H1 (cell line): ENCODE results near the gene UNK. TPM values are rescaled to one million over a fixed set of nuclear protein-coding genes. Genes with fewer than 3 reads are reported as not detected.

Experiments used
- CTCF ChIA-PET: fragments of 300-600 bp; sonication (Branson Sonifier 250); formaldehyde crosslinking; loops from one replicate; lab custom pipeline; 2021; ENCODE audit not compliant: partially characterized antibody; lab: Charles Lee
- POLR2A ChIA-PET: fragments of 300-600 bp; sonication (Branson Sonifier 250); formaldehyde crosslinking; loops from one replicate; lab custom pipeline; 2021; ENCODE audit warnings: inconsistent platforms; ENCODE audit not compliant: partially characterized antibody; lab: Charles Lee
- DNase-seq, 2 experiments: peaks; one replicate each; pipeline versions ENCODE4 v3.0.0 to v3.0.0-alpha.2; 2010 to 2022; ENCODE audit warnings: low spot score in 2 of 2, low read depth in 1 of 2, mixed read lengths in 1 of 2
- FAIRE-seq: peaks from 2 replicates; lab custom pipeline; 2011; peaks lifted over from hg19 to GRCh38; lab: Jason Lieb, UNC
- H2AFZ ChIP-seq: 2 replicates; pipeline ENCODE4 v1.8.1; 2012; ENCODE audit warnings: low read length, inconsistent platforms
- H2AK5ac ChIP-seq: 2 replicates; pipeline ENCODE4 v1.6.1; 2013; ENCODE audit warnings: low read depth, low read length
- H2BK120ac ChIP-seq: replicated peaks from 2 replicates; pipeline ENCODE3; 2013; ENCODE audit warnings: low read depth, low read length, inconsistent platforms
- H2BK12ac ChIP-seq: 2 replicates; pipeline ENCODE4 v1.6.1; 2013; ENCODE audit warnings: low read depth, low read length
- H2BK15ac ChIP-seq: 2 replicates; pipeline ENCODE4 v1.6.1; 2013; ENCODE audit warnings: low read length
- H2BK20ac ChIP-seq: 2 replicates; pipeline ENCODE4 v1.6.1; 2013; ENCODE audit warnings: low read length
- H2BK5ac ChIP-seq: 2 replicates; pipeline ENCODE4 v1.6.1; 2013; ENCODE audit warnings: low read depth, low read length
- H3K14ac ChIP-seq: 2 replicates; pipeline ENCODE4 v1.6.1; 2013; ENCODE audit warnings: inconsistent platforms; ENCODE audit not compliant: insufficient read length
- H3K18ac ChIP-seq: 2 replicates; pipeline ENCODE4 v1.6.1; 2013; ENCODE audit warnings: low read length; ENCODE audit errors: extremely low read depth
- H3K23ac ChIP-seq: 2 replicates; pipeline ENCODE4 v1.6.1; 2013; ENCODE audit warnings: inconsistent platforms; ENCODE audit not compliant: insufficient read length
- H3K23me2 ChIP-seq: 2 replicates; pipeline ENCODE4 v1.6.1; 2013; ENCODE audit warnings: low read depth, low read length
- H3K27ac ChIP-seq: 2 replicates; pipeline ENCODE4 v1.6.1; 2011; ENCODE audit warnings: low read depth, low read length, inconsistent platforms
- H3K27me3 ChIP-seq, 4 experiments: replicated peaks in 1 of 4; 1 replicate in 1 of 4; 2 replicates in 3 of 4; pipeline versions ENCODE4 v1.6.1 to v1.8.1; 2011 to 2013; ENCODE audit warnings: low read length in 3 of 4, mild to moderate bottlenecking in 3 of 4, inconsistent platforms in 2 of 4, mixed read lengths in 2 of 4, moderate library complexity in 1 of 4; ENCODE audit not compliant: control insufficient read depth in 3 of 4, insufficient read depth in 3 of 4; ENCODE audit errors: extremely low read depth in 1 of 4
- H3K36me3 ChIP-seq, 4 experiments: 2 replicates each; pipeline versions ENCODE4 v1.6.1 to v1.8.1; 2011 to 2013; ENCODE audit warnings: mild to moderate bottlenecking in 4 of 4, low read length in 3 of 4, moderate library complexity in 2 of 4, control low read depth in 1 of 4, inconsistent platforms in 1 of 4; ENCODE audit not compliant: insufficient read depth in 4 of 4, control insufficient read depth in 2 of 4
- H3K4ac ChIP-seq: replicated peaks from 2 replicates; pipeline ENCODE3; 2013; ENCODE audit warnings: low read length, low read depth, mixed read lengths, inconsistent platforms; ENCODE audit not compliant: insufficient read length
- H3K4me1 ChIP-seq, 4 experiments: replicated peaks in 1 of 4; 1 replicate in 1 of 4; 2 replicates in 3 of 4; pipeline versions ENCODE4 v1.6.1 to v1.8.1; 2011 to 2013; ENCODE audit warnings: low read length in 3 of 4, inconsistent platforms in 2 of 4, mixed read lengths in 1 of 4; ENCODE audit not compliant: insufficient read depth in 4 of 4, control insufficient read depth in 3 of 4
- H3K4me2 ChIP-seq, 2 experiments: 2 replicates each; pipeline versions ENCODE4 v1.6.1 to v1.8.1; 2011 to 2013; ENCODE audit warnings: low read depth in 2 of 2, low read length in 2 of 2, control low read depth in 1 of 2, inconsistent platforms in 1 of 2, mild to moderate bottlenecking in 1 of 2; ENCODE audit not compliant: insufficient read depth in 1 of 2
- H3K4me3 ChIP-seq, 4 experiments: fragments of 200-600, 300-600 bp in 1 of 4; sonication (generic), shearing (Covaris generic), sonication (Bioruptor Twin) in 1 of 4; 2 replicates each; pipeline versions ENCODE4 v1.5.1 to v1.8.1; 2011 to 2016; ENCODE audit warnings: low read length in 4 of 4, low read depth in 3 of 4, control low read depth in 2 of 4, inconsistent platforms in 2 of 4, mild to moderate bottlenecking in 2 of 4, mixed read lengths in 1 of 4, moderate library complexity in 1 of 4; ENCODE audit not compliant: insufficient read depth in 2 of 4; ENCODE audit errors: extremely low read depth in 1 of 4
- H3K56ac ChIP-seq: replicated peaks from 2 replicates; pipeline ENCODE3; 2013; ENCODE audit warnings: low read depth, mild to moderate bottlenecking, mixed read lengths, low read length, inconsistent platforms; ENCODE audit not compliant: insufficient read length
- H3K79me1 ChIP-seq: 2 replicates; pipeline ENCODE4 v1.6.1; 2013; ENCODE audit warnings: low read depth, low read length, control low read depth
- H3K79me2 ChIP-seq, 2 experiments: 2 replicates each; pipeline versions ENCODE4 v1.6.1 to v1.8.1; 2012 to 2013; ENCODE audit warnings: low read length in 2 of 2, mild to moderate bottlenecking in 2 of 2, inconsistent platforms in 1 of 2; ENCODE audit not compliant: insufficient read depth in 2 of 2, control insufficient read depth in 1 of 2
- H3K9ac ChIP-seq, 4 experiments: replicated peaks in 1 of 4; 1 replicate in 1 of 4; 2 replicates in 3 of 4; pipeline versions ENCODE4 v1.6.1 to v1.8.1; 2011 to 2013; ENCODE audit warnings: low read depth in 3 of 4, low read length in 3 of 4, control low read depth in 2 of 4, mild to moderate bottlenecking in 2 of 4, moderate library complexity in 2 of 4, inconsistent platforms in 1 of 4; ENCODE audit errors: extremely low read depth in 1 of 4
- H3K9me3 ChIP-seq, 2 experiments: 2 replicates each; pipeline versions ENCODE4 v1.6.1 to v1.8.1; 2012 to 2013; ENCODE audit warnings: mild to moderate bottlenecking in 2 of 2, moderate library complexity in 2 of 2, control low read depth in 1 of 2, inconsistent platforms in 1 of 2, low read depth in 1 of 2, low read length in 1 of 2, mixed read lengths in 1 of 2; ENCODE audit not compliant: insufficient read depth in 2 of 2
- H4K20me1 ChIP-seq, 2 experiments: replicated peaks in 1 of 2; 2 replicates each; pipeline versions ENCODE3 to v1.8.1; 2011 to 2013; ENCODE audit warnings: inconsistent platforms in 2 of 2, low read length in 2 of 2, mild to moderate bottlenecking in 1 of 2; ENCODE audit not compliant: insufficient read depth in 2 of 2, control insufficient read depth in 1 of 2
- H4K5ac ChIP-seq: 2 replicates; pipeline ENCODE4 v1.6.1; 2013; ENCODE audit warnings: low read length, low read depth, mixed read lengths, inconsistent platforms; ENCODE audit not compliant: insufficient read length
- H4K8ac ChIP-seq: 2 replicates; pipeline ENCODE4 v1.8.0; 2013; ENCODE audit warnings: mild to moderate bottlenecking, moderate library complexity, low read length, inconsistent platforms; ENCODE audit not compliant: insufficient read depth; ENCODE audit errors: extremely low read depth
- H4K91ac ChIP-seq: replicated peaks from 2 replicates; pipeline ENCODE3; 2013; ENCODE audit warnings: low read length, mixed read lengths, inconsistent platforms; ENCODE audit not compliant: insufficient read length
- EGR1 ChIP-seq: IDR thresholded peaks from 2 replicates; pipeline ENCODE4 v1.6.1; 2011; ENCODE audit warnings: low read depth, low read length, borderline replicate concordance
- SIN3A ChIP-seq, 2 experiments: IDR thresholded peaks in 1 of 2; conservative IDR thresholded peaks in 1 of 2; 2 replicates each; pipeline ENCODE4 v1.6.1; 2011 to 2012; ENCODE audit warnings: low read length in 2 of 2, improper control_type of control experiment in 1 of 2, low read depth in 1 of 2, mild to moderate bottlenecking in 1 of 2
- SIRT6 ChIP-seq: IDR thresholded peaks from one replicate; pipeline ENCODE4 v1.7.1; 2012; ENCODE audit warnings: low read length, inconsistent platforms
- SP1 ChIP-seq: IDR thresholded peaks from 2 replicates; pipeline ENCODE4 v1.6.1; 2011; ENCODE audit warnings: low read depth, low read length
- SP4 ChIP-seq: IDR thresholded peaks from 2 replicates; pipeline ENCODE4 v1.6.1; 2012; ENCODE audit warnings: low read length, inconsistent platforms
- SRF ChIP-seq: IDR thresholded peaks from 2 replicates; pipeline ENCODE4 v1.6.1; 2011; ENCODE audit warnings: mild to moderate bottlenecking, low read depth, low read length, moderate library complexity
- TBP ChIP-seq: IDR thresholded peaks from 2 replicates; pipeline ENCODE4 v1.6.1; 2011; ENCODE audit warnings: low read depth, low read length, improper control_type of control experiment
- TEAD4 ChIP-seq: IDR thresholded peaks from 2 replicates; pipeline ENCODE4 v1.6.1; 2012; ENCODE audit warnings: low read depth, low read length, inconsistent platforms, mixed read lengths
- WGBS, 2 experiments: shearing (Covaris generic) in 1 of 2; methylation state at CpG; one replicate each; pipeline versions ENCODE4 v1.1.6 to v1.1.7; 2013 to 2015; ENCODE audit warnings: low lambda C conversion rate in 2 of 2, mixed read lengths in 2 of 2, inconsistent platforms in 1 of 2, low coverage in 1 of 2, missing lambda C conversion rate in 1 of 2; ENCODE audit not compliant: insufficient replicate concordance in 2 of 2, insufficient coverage in 1 of 2, insufficient read length in 1 of 2; ENCODE audit errors: extremely low coverage in 1 of 2, missing lambda C conversion rate in 1 of 2; 5-methylcytosine and 5-hydroxymethylcytosine counted together
- polyA plus RNA-seq, 7 experiments: library from polyadenylated mRNA; depleted of rRNA in 3 of 7; stranded (reverse) in 5 of 7; unstranded in 2 of 7; fragments of >200 nt in 5 of 7; fragments of 200-250 nt in 2 of 7; gene quantifications; 1 replicate in 5 of 7; 2 replicates in 1 of 7; 4 replicates in 1 of 7; pipeline versions ENCODE4 v1.2.1 to v1.2.3, GENCODE V29; 2011 to 2013; ENCODE audit warnings: missing spikeins in 2 of 7, mixed read lengths in 2 of 7
- total RNA-seq: library from RNA; stranded (reverse); fragmentation: NEBNext Ultra II Directional; extraction: Animal tissue kit (Norgen Biotek cat#: 25700); gene quantifications from 2 replicates; pipeline ENCODE4 v1.2.1, GENCODE V29; 2021
- TF ChIP-seq, protein P1 (sequence below): IDR thresholded peaks from 2 replicates; pipeline ENCODE4 v1.6.1; 2012; ENCODE audit warnings: low read length, inconsistent platforms

The UNK gene
- total and polyA plus RNA-seq, 2 of the 8 experiments (the other 6 are each of a cell fraction or from before 2014, with no cell fraction given), result 24.2 to 33.3 TPM

GRCh38 chr17:75827308-75828075, 42.9 kb downstream of the UNK start:
- H3K4me3 ChIP-seq, result peak overlapping the region in 3 of 4 experiments; percentile 27 to 53 (median 45); a peak in 6 of 8 replicates
- TF ChIP-seq, protein P1, sequence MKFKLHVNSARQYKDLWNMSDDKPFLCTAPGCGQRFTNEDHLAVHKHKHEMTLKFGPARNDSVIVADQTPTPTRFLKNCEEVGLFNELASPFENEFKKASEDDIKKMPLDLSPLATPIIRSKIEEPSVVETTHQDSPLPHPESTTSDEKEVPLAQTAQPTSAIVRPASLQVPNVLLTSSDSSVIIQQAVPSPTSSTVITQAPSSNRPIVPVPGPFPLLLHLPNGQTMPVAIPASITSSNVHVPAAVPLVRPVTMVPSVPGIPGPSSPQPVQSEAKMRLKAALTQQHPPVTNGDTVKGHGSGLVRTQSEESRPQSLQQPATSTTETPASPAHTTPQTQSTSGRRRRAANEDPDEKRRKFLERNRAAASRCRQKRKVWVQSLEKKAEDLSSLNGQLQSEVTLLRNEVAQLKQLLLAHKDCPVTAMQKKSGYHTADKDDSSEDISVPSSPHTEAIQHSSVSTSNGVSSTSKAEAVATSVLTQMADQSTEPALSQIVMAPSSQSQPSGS, result no peak
- peak in 1 of 2 experiments; percentile 78; a peak in 2 of 4 replicates for TF ChIP-seq SIN3A (conservative IDR thresholded peaks at IDR 0.05 in 1 of 2, IDR thresholded peaks at IDR 0.05 in 1 of 2; ENCODE audit: low read depth in 1 of 2, low read length in 2 of 2)
- TF ChIP-seq TEAD4, result no peak
- TF ChIP-seq SRF, result no peak
- no peak for TF ChIP-seq SIRT6
- TF ChIP-seq EGR1, result no peak
- TF ChIP-seq SP4, result peak; percentile 49; the same call in 1 of the 2 replicates
- TF ChIP-seq TBP, result no peak
- no peak for TF ChIP-seq SP1

More at GRCh38 chr17:75827308-75828075, 42.9 kb downstream of the UNK start:
- Histone ChIP-seq H3K9me3 (no peaks in the 10 kb centered on the region), H3K36me3 (peaks cover 3 to 17% (median 14%) of the 10 kb centered on the region in 4 experiments; a peak in 7 of 8 replicates), H2AK5ac (no peak overlapping the region), H4K5ac (peak overlapping the region; percentile 44), H2BK20ac (no peak overlapping the region), H3K4ac (peak overlapping the region; percentile 14), H3K56ac (peak overlapping the region; percentile 70), H2BK15ac (no peak overlapping the region), H3K27me3 (no peaks in the 10 kb centered on the region), H3K27ac (peak overlapping the region; percentile 43; the same call in 1 of the 2 replicates), H3K4me2 (peak overlapping the region; percentile 19 to 81; a peak in 3 of 4 replicates), H2BK120ac (no peak overlapping the region), H3K79me2 (no peaks in the 10 kb centered on the region), H3K9ac (peak overlapping the region in 2 of 4 experiments; percentile 16 to 33; a peak in 2 of 7 replicates), H2BK5ac (peak overlapping the region; percentile 83), H3K23me2 (peaks cover 2% of the 10 kb centered on the region; the same call in 1 of the 2 replicates), H4K20me1 (no peaks in the 10 kb centered on the region), H3K14ac (no peak overlapping the region), H4K91ac (no peak overlapping the region), H3K79me1 (0 out of 2 replicates have a peak, but pooled peaks cover 2% of the 10 kb centered on the region), H2BK12ac (peak overlapping the region; percentile 63; the same call in 1 of the 2 replicates), H3K4me1 (peaks cover 0 to 28% (median 23%) of the 10 kb centered on the region in 4 experiments; a peak in 6 of 7 replicates), H3K18ac (peak overlapping the region; percentile 87), H4K8ac (peak overlapping the region; percentile 90; the same call in 1 of the 2 replicates), H3K23ac (no peak overlapping the region), H2AFZ (peak overlapping the region; percentile 47; the same call in 1 of the 2 replicates)
- ChIA-PET CTCF (interaction anchor here (0.7 to 21.9 kb wide), 31 partner anchors 9 to 303 kb away, joined by 3 to 563 read pairs (median 4); partner anchors contain the start of genes GALK1, UNC13D, UNK and WBP2), POLR2A (interaction anchor here (0.6 to 16.0 kb wide), 18 partner anchors 9 to 278 kb away, joined by 3 to 216 read pairs (median 6); partner anchors contain the start of genes RECQL5, SAP30BP, TRIM65 and UNK)
- 40% methylated on average over 17 of the region's 21 CpGs; no CpG with 5 or more reads in 1 of the 2 experiments for WGBS, 2 experiments
- peak; percentile 44 to 96 for DNase-seq
- peak; percentile 63 for FAIRE-seq
